ENCODE results near the gene FRA10AC1. TPM values are rescaled to one million over a fixed set of nuclear protein-coding genes. Genes with fewer than 3 reads are reported as not detected.

FRA10AC1 gene
- 10 to 100 TPM; 27.1 to 39.3 (median 32.3) TPM for polyA plus RNA-seq (ENCODE audit: insufficient read length in 4 of 4)

- DNase-seq (ENCODE audit: low read depth in 4 of 4, low spot score in 3 of 4), result peak; percentile 86 to 88 (median 87)
Observed at GRCh38 chr10:93702210-93703001, at the start of gene FRA10AC1. FRA10AC1 (minus strand) TSS chr10:93702592; CDS start chr10:93700106, 2,486 bp downstream.

GRCh38 chr10:93751832-93752231 is 49.4 kb upstream of the FRA10AC1 start:
- DNase-seq (ENCODE audit: low read depth in 4 of 4, low spot score in 3 of 4), result no peak

- no peak for DNase-seq (ENCODE audit: low read depth in 4 of 4, low spot score in 3 of 4)
Observed at GRCh38 chr10:93751124-93751523, 48.7 kb upstream of the FRA10AC1 start.

GRCh38 chr10:93749218-93749799 is 46.9 kb upstream of the FRA10AC1 start:
- no peak for DNase-seq (ENCODE audit: low read depth in 4 of 4, low spot score in 3 of 4)

GRCh38 chr10:93746844-93747284 is 44.5 kb upstream of the FRA10AC1 start:
- DNase-seq (ENCODE audit: low read depth in 4 of 4, low spot score in 3 of 4), result no peak

GRCh38 chr10:93745408-93746065 is 43.1 kb upstream of the FRA10AC1 start:
- DNase-seq (ENCODE audit: low read depth in 4 of 4, low spot score in 3 of 4), result no peak

- DNase-seq (ENCODE audit: low read depth in 4 of 4, low spot score in 3 of 4), result no peak
Observed at GRCh38 chr10:93742633-93743349, 40.4 kb upstream of the FRA10AC1 start.

- DNase-seq (ENCODE audit: low read depth in 4 of 4, low spot score in 3 of 4), result no peak
Observed at GRCh38 chr10:93741367-93741766, 39.0 kb upstream of the FRA10AC1 start.

GRCh38 chr10:93726024-93726423 is 23.6 kb upstream of the FRA10AC1 start:
- DNase-seq (ENCODE audit: low read depth in 4 of 4, low spot score in 3 of 4), result no peak

- no peak for DNase-seq (ENCODE audit: low read depth in 4 of 4, low spot score in 3 of 4)
Observed at GRCh38 chr10:93723153-93723552, 20.8 kb upstream of the FRA10AC1 start.

- no peak for DNase-seq (ENCODE audit: low read depth in 4 of 4, low spot score in 3 of 4)
Observed at GRCh38 chr10:93722550-93722949, 20.2 kb upstream of the FRA10AC1 start.

- no peak for DNase-seq (ENCODE audit: low read depth in 4 of 4, low spot score in 3 of 4)
Observed at GRCh38 chr10:93719901-93720300, 17.5 kb upstream of the FRA10AC1 start.

- no peak for DNase-seq (ENCODE audit: low read depth in 4 of 4, low spot score in 3 of 4)
Observed at GRCh38 chr10:93718937-93719725, 16.7 kb upstream of the FRA10AC1 start.

GRCh38 chr10:93716766-93717165 is 14.4 kb upstream of the FRA10AC1 start:
- no peak for DNase-seq (ENCODE audit: low read depth in 4 of 4, low spot score in 3 of 4)

GRCh38 chr10:93715345-93715744 is 13.0 kb upstream of the FRA10AC1 start:
- DNase-seq (ENCODE audit: low read depth in 4 of 4, low spot score in 3 of 4), result no peak

GRCh38 chr10:93712593-93712992 is 10.2 kb upstream of the FRA10AC1 start:
- no peak for DNase-seq (ENCODE audit: low read depth in 4 of 4, low spot score in 3 of 4)

GRCh38 chr10:93711891-93712290 is 9.5 kb upstream of the FRA10AC1 start:
- DNase-seq (ENCODE audit: low read depth in 4 of 4, low spot score in 3 of 4), result no peak

- DNase-seq (ENCODE audit: low read depth in 4 of 4, low spot score in 3 of 4), result no peak
Observed at GRCh38 chr10:93710333-93710909, 8.0 kb upstream of the FRA10AC1 start.

GRCh38 chr10:93707623-93708022 is 5.2 kb upstream of the FRA10AC1 start:
- DNase-seq (ENCODE audit: low read depth in 4 of 4, low spot score in 3 of 4), result no peak

GRCh38 chr10:93704451-93704850 is 2.1 kb upstream of the FRA10AC1 start:
- no peak for DNase-seq (ENCODE audit: low read depth in 4 of 4, low spot score in 3 of 4)
